MM.1S (cell line): ENCODE data around the gene UBE2F.
"Not testable (repeated sequence)": the region's sequence is repeated elsewhere in the genome, so short reads cannot be mapped to it uniquely, and the experiment has no call there.

Experiments
- DNase-seq: peaks from one replicate; pipeline ENCODE4 v3.0.0-alpha.2; 2015
- H2AFZ ChIP-seq: fragments of 300-600 bp; sonication (generic); 2 replicates; pipeline ENCODE4 v1.6.0; 2016; ENCODE audit warnings: antibody characterized with exemption, low read length
- H3F3A ChIP-seq: fragments of 300-600 bp; sonication (generic); 2 replicates; pipeline ENCODE4 v1.6.1; 2016; ENCODE audit warnings: mild to moderate bottlenecking, antibody characterized with exemption, low read length, moderate library complexity, mixed read lengths; ENCODE audit not compliant: insufficient read depth
- H3K27ac ChIP-seq: fragments of 300-600 bp; sonication (generic); 2 replicates; pipeline ENCODE4 v1.5.1; 2016; ENCODE audit warnings: mild to moderate bottlenecking, low read length
- H3K27me3 ChIP-seq: fragments of 300-600 bp; sonication (generic); replicated peaks from 2 replicates; pipeline ENCODE4 v1.6.0; 2016; ENCODE audit warnings: low read length; ENCODE audit not compliant: insufficient read depth
- H3K36me3 ChIP-seq: fragments of 300-600 bp; sonication (generic); replicated peaks from 2 replicates; pipeline ENCODE4 v1.6.1; 2016; ENCODE audit warnings: mild to moderate bottlenecking, low read length, mixed read lengths; ENCODE audit not compliant: insufficient read depth
- H3K4me1 ChIP-seq: fragments of 300-600 bp; sonication (generic); 2 replicates; pipeline ENCODE4 v1.6.1; 2016; ENCODE audit warnings: low read length, mixed read lengths
- H3K4me2 ChIP-seq: fragments of 300-600 bp; sonication (generic); 2 replicates; pipeline ENCODE4 v1.6.0; 2016; ENCODE audit warnings: low read depth, low read length
- H3K4me3 ChIP-seq: fragments of 300-600 bp; sonication (generic); 2 replicates; pipeline ENCODE4 v1.5.1; 2016; ENCODE audit warnings: low read length, mixed read lengths
- H3K79me2 ChIP-seq: fragments of 300-600 bp; sonication (generic); 2 replicates; pipeline ENCODE4 v1.6.1; 2016; ENCODE audit warnings: mixed run types, low read length, mixed read lengths
- H3K9ac ChIP-seq: fragments of 300-600 bp; sonication (generic); 2 replicates; pipeline ENCODE4 v1.6.1; 2016; ENCODE audit warnings: low read length, mixed read lengths
- H3K9me2 ChIP-seq: fragments of 300-600 bp; sonication (generic); replicated peaks from 2 replicates; pipeline ENCODE4 v1.6.1; 2016; ENCODE audit warnings: mild to moderate bottlenecking, low read length, mixed read lengths; ENCODE audit not compliant: insufficient read depth
- H3K9me3 ChIP-seq: fragments of 300-600 bp; sonication (generic); replicated peaks from 2 replicates; pipeline ENCODE4 v1.6.1; 2016; ENCODE audit warnings: mild to moderate bottlenecking, low read length, mixed read lengths; ENCODE audit not compliant: insufficient read depth
- H4K20me1 ChIP-seq: fragments of 300-600 bp; sonication (generic); 2 replicates; pipeline ENCODE4 v1.6.1; 2016; ENCODE audit warnings: mild to moderate bottlenecking, low read length, moderate library complexity, mixed read lengths; ENCODE audit not compliant: insufficient read depth
- CTCF ChIP-seq: fragments of 300-600 bp; sonication (generic); IDR thresholded peaks from 2 replicates; pipeline ENCODE4 v1.5.1; 2016; ENCODE audit warnings: antibody characterized with exemption, low read length, mixed read lengths
- EZH2 ChIP-seq: fragments of 300-600 bp; sonication (generic); optimal IDR thresholded peaks from 2 replicates; pipeline ENCODE3; 2017; ENCODE audit warnings: low read depth, mild to moderate bottlenecking, antibody characterized with exemption, low read length, mixed read lengths
- EZH2phosphoT487 ChIP-seq: fragments of 300-600 bp; sonication (generic); IDR thresholded peaks from 2 replicates; pipeline ENCODE4 v1.6.1; 2018; ENCODE audit warnings: antibody characterized with exemption, low read length

Gene UBE2F

DNA sequence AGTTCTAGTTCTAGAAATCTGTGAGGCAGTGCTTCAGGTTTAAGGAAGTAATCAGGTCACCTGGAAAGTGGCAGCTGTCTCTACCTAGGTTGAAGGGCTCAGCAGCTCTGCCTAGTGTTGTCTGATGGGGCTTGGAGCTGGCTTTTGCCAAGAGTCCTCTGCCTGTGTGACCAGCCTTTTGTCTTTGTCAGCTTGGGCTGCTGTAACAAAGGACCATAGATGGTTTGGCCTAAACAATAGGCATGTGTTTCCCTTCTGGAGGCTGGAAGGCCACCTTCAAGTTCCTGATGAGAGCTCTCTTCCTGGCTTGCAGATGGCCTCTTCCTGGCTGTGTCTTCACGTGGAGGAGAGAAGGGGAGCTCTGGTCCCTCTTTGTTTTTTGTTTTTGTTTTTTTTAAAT, 13.3 kb downstream of the UBE2F start:
- H3K4me3 ChIP-seq: no peak overlapping the region
- H2AFZ ChIP-seq: no peak overlapping the region
- no peaks in the 10 kb centered on the region for H3F3A ChIP-seq
- no peak overlapping the region for H3K4me2 ChIP-seq
- H3K4me1 ChIP-seq: no peaks in the 10 kb centered on the region
- TF ChIP-seq CTCF (no peak), EZH2phosphoT487 (no peak), EZH2 (no peak)
- H3K27ac ChIP-seq: no peak overlapping the region
- H3K27me3 ChIP-seq: no peaks in the 10 kb centered on the region
- no peaks in the 10 kb centered on the region for H3K9me3 ChIP-seq
- H3K36me3 ChIP-seq: no peaks in the 10 kb centered on the region
- no peaks in the 10 kb centered on the region for H3K9me2 ChIP-seq
- DNase-seq: no peak
- peaks cover 65% of the 10 kb centered on the region for H3K79me2 ChIP-seq
- H3K9ac ChIP-seq: no peak overlapping the region
- no peaks in the 10 kb centered on the region for H4K20me1 ChIP-seq

DNA sequence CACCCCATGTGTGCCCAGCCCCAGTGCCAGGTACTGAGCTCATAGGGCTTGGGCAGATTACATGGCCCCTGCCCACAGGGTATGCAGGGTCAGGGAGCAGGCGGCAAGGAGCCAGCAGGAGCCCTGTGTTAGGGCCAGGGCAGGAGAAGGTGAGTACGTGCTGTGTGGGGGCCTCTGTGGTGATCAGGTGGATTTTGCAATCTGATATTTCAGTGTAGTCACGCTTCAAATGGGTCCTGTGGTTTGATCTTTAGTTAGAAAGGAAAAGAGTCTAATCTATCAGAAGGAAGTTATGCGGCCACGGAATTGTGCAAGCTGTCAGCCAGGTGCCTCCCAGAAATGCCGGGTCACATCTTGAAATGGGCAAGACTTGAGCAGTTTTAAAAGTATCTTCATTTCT, 13.9 kb downstream of the UBE2F start:
- Histone ChIP-seq H3K9me2 (no peaks in the 10 kb centered on the region), H3K4me1 (no peaks in the 10 kb centered on the region), H3K27me3 (no peaks in the 10 kb centered on the region), H3K4me3 (no peak overlapping the region), H3K79me2 (peaks cover 69% of the 10 kb centered on the region), H3K4me2 (no peak overlapping the region), H3F3A (no peaks in the 10 kb centered on the region), H3K27ac (no peak overlapping the region), H3K9ac (no peak overlapping the region), H3K36me3 (no peaks in the 10 kb centered on the region), H3K9me3 (no peaks in the 10 kb centered on the region), H2AFZ (no peak overlapping the region), H4K20me1 (no peaks in the 10 kb centered on the region)
- no peak for DNase-seq
- no peak for TF ChIP-seq EZH2phosphoT487
- no peak for TF ChIP-seq EZH2
- no peak for TF ChIP-seq CTCF

- H3K27me3 ChIP-seq, H3K4me3 ChIP-seq, H3K4me1 ChIP-seq, H3F3A ChIP-seq, H3K9ac ChIP-seq, H4K20me1 ChIP-seq, H3K36me3 ChIP-seq, H3K9me3 ChIP-seq, H3K9me2 ChIP-seq, H2AFZ ChIP-seq, H3K4me2 ChIP-seq, DNase-seq, H3K27ac ChIP-seq: not testable (repeated sequence)
- peaks cover 68% of the 10 kb centered on the region for H3K79me2 ChIP-seq
These were observed 14.8 kb downstream of the UBE2F start for GRCh38 chr2:237981621-237982020.

DNA sequence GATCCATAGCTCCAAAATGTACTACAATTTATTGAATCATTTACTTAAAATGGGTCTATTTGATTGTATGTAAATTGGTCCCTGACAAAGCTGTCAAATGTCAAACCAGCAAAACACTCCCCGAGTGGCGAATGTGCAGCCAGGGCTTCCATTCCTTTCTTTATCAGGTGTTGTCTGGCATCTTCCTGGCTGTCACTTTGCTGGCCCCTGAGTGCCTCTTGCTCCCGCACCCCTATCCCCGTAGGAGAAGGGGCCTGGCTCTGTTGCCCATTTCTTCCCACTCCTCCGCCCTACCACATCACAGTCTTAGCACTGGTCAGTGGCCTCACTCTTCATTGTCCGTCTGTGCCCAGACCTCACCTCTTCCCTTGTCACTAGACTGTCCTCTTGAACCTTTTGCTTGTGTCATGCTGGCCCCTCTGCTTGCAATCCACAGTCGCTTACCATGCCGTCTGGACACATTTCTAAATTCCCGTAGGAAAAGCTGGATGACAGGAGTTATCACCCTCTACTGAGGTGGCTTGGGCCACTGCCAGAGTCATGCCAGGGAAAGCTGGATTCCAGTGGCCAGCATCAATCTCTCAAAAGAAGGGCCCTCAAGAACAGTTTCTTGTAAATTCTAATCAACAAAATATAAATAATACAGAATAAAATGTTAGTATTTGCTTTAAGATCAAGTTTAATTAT, 15.4 kb downstream of the UBE2F start:
- H3K79me2 ChIP-seq: peaks cover 67% of the 10 kb centered on the region
- TF ChIP-seq EZH2: no peak
- no peak for TF ChIP-seq CTCF
- TF ChIP-seq EZH2phosphoT487: no peak
- no peaks in the 10 kb centered on the region for H3K36me3 ChIP-seq

More for the DNA sequence above, 15.4 kb downstream of the UBE2F start:
- Histone ChIP-seq H3K9ac (no peak overlapping the region), H3K9me3 (no peaks in the 10 kb centered on the region), H3K27me3 (no peaks in the 10 kb centered on the region), H3K4me2 (no peak overlapping the region), H4K20me1 (no peaks in the 10 kb centered on the region), H3K4me3 (no peak overlapping the region), H3K9me2 (no peaks in the 10 kb centered on the region), H2AFZ (no peak overlapping the region), H3F3A (no peaks in the 10 kb centered on the region), H3K27ac (no peak overlapping the region), H3K4me1 (no peaks in the 10 kb centered on the region)
- no peak for DNase-seq
